Spleen (tissue), 3 donors: Measurements from ENCODE around the gene ACACB.

ENCODE experiments used
- POLR2A ChIP-seq, 3 donors: fragments of 450-650 bp; IDR thresholded peaks; one replicate each; pipeline ENCODE4 v1.5.1; 2017; ENCODE audit warnings: antibody characterized with exemption in 3 of 3, mild to moderate bottlenecking in 1 of 3
- POLR2AphosphoS5 ChIP-seq, 3 donors: sonication (generic); formaldehyde crosslinking; IDR thresholded peaks; one replicate each; pipeline ENCODE4 v1.5.1; 2017; ENCODE audit warnings: antibody characterized with exemption in 3 of 3

DNA sequence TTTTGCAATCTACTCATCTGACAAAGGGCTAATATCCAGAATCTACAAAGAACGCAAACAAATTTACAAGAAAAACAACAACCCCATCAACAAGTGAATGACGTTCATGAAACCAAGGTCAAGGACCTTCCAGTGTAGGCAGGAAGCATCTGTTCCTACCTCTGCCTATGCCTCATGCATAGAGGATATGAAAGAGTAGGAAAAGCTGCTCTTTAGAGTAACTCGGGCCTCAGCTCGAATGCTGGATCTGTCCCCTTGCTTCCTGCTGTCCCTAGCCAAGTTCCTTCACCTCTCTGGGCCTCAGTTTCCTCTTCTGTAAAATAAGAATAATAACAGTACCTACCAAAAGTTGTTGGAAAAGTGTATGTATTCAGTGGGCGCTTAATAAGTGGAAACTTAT is 127.7 kb downstream of the ACACB start:
- TF ChIP-seq POLR2AphosphoS5 (IDR thresholded peaks at IDR 0.05) (peak in 1 of 3 donors; percentile 83), POLR2A (IDR thresholded peaks at IDR 0.05) (no peak)
